A549 (cell line): Measurements from ENCODE around the gene KCNK7.

Experiments used
- CTCF ChIP-seq: fragments of >200 bp; sonication (Bioruptor Twin); formaldehyde crosslinking; IDR thresholded peaks from 3 replicates; pipeline ENCODE4 v1.5.1; 2016
- RARB ChIP-seq: fragments of 250-450 bp; sonication (Bioruptor Pico); IDR thresholded peaks from 2 replicates; pipeline ENCODE4 v1.8.0; 2021; ENCODE audit warnings: mild to moderate bottlenecking, moderate library complexity

- no peak for TF ChIP-seq RARB (CRISPR knock-in tag)
- TF ChIP-seq CTCF = no peak
Observed at GRCh38 chr11:65610404-65610803, 14.8 kb upstream of the KCNK7 start.
